HCT116 (cell line): ENCODE measurements around the gene TMEM164. TPM values are rescaled to one million over a fixed set of nuclear protein-coding genes. Genes with fewer than 3 reads are reported as not detected.

Source experiments
- ATAC-seq: fragments of 200-7000 bp; cut with Tn5 transposase; 2 replicates; pipeline ENCODE4 v1.9.1; 2020; ENCODE audit warnings: mild to moderate bottlenecking, moderate library complexity
- BruUV-seq: library from RNA; stranded (reverse); fragments of 400-500 nt; replicated peaks from 2 replicates; lab custom pipeline; 2021; lab: Mats Ljungman, UMichigan
- CTCF ChIA-PET: fragments of 300-600 bp; sonication (Branson Sonifier 250); formaldehyde crosslinking; loops from one replicate; lab custom pipeline; 2021; ENCODE audit warnings: antibody characterized with exemption; lab: Charles Lee
- POLR2A ChIA-PET: fragments of 300-600, 350-600 bp; sonication (Branson Sonifier 250); formaldehyde crosslinking; loops from one replicate; lab custom pipeline; 2021; ENCODE audit warnings: antibody characterized with exemption; lab: Charles Lee
- RAD21 ChIA-PET, 2 experiments: fragments of 300-600 bp; sonication (Branson Sonifier 250); formaldehyde crosslinking; loops; one replicate each; lab custom pipeline; 2023; ENCODE audit warnings: low total read pairs in 2 of 2; ENCODE audit not compliant: uncharacterized antibody in 2 of 2, unreplicated experiment in 2 of 2, low non-redundant PET in 1 of 2; lab: Charles Lee
- DNase-seq: peaks from one replicate; pipeline ENCODE4 v3.0.0-alpha.2; 2010; ENCODE audit warnings: low read depth, low spot score
- H2AFZ ChIP-seq: fragments of 200-600 bp; shearing (Covaris generic), sonication (generic); 2 replicates; pipeline ENCODE4 v1.6.1; 2017; ENCODE audit warnings: low read depth, mixed run types, mixed read lengths, antibody characterized with exemption, low read length; ENCODE audit not compliant: poor library complexity, severe bottlenecking
- H3K27ac ChIP-seq: 2 replicates; pipeline ENCODE4 v1.5.1; 2012; ENCODE audit warnings: low read depth, low read length
- H3K27me3 ChIP-seq: fragments of 200-600 bp; sonication (generic); 2 replicates; pipeline ENCODE4 v1.6.1; 2016; ENCODE audit warnings: mixed run types, low read length, mixed read lengths; ENCODE audit not compliant: insufficient read depth
- H3K36me3 ChIP-seq, 2 experiments: fragments of 200-500 bp in 1 of 2; fragments of 200-600 bp in 1 of 2; sonication (Bioruptor generic) in 1 of 2; sonication (generic) in 1 of 2; 2 replicates each; pipeline versions ENCODE4 v1.5.1 to v1.6.1; 2014 to 2016; ENCODE audit warnings: low read length in 2 of 2, inconsistent platforms in 1 of 2, mixed read lengths in 1 of 2, mixed run types in 1 of 2; ENCODE audit not compliant: insufficient read depth in 2 of 2, control insufficient read depth in 1 of 2
- H3K4me1 ChIP-seq, 2 experiments: fragments of 200-600 bp in 1 of 2; sonication (generic) in 1 of 2; 2 replicates each; pipeline versions ENCODE4 v1.5.1 to v1.6.1; 2012 to 2017; ENCODE audit warnings: low read length in 2 of 2, inconsistent platforms in 1 of 2, mild to moderate bottlenecking in 1 of 2, mixed read lengths in 1 of 2, mixed run types in 1 of 2, moderate library complexity in 1 of 2; ENCODE audit not compliant: insufficient read depth in 2 of 2, control insufficient read depth in 1 of 2
- H3K4me2 ChIP-seq: fragments of 200-600 bp; sonication (generic); 2 replicates; pipeline ENCODE4 v1.6.1; 2017; ENCODE audit warnings: mixed run types, low read length, mixed read lengths
- H3K4me3 ChIP-seq, 2 experiments: fragments of 200-600 bp in 1 of 2; sonication (generic) in 1 of 2; replicated peaks in 1 of 2; 2 replicates each; pipeline ENCODE4 v1.5.1; 2011 to 2016; ENCODE audit warnings: low read length in 2 of 2, control low read depth in 1 of 2, low read depth in 1 of 2, mild to moderate bottlenecking in 1 of 2, mixed read lengths in 1 of 2, mixed run types in 1 of 2
- H3K79me2 ChIP-seq: fragments of 200-600 bp; sonication (generic); 2 replicates; pipeline ENCODE4 v1.6.1; 2017; ENCODE audit warnings: mild to moderate bottlenecking, mixed run types, low read length, moderate library complexity, mixed read lengths; ENCODE audit not compliant: insufficient read depth
- H3K9ac ChIP-seq: fragments of 200-600 bp; sonication (generic); 2 replicates; pipeline ENCODE4 v1.6.1; 2016; ENCODE audit warnings: low read length, mixed read lengths
- H3K9me2 ChIP-seq: fragments of 200-600 bp; sonication (generic), shearing (Covaris generic); 2 replicates; pipeline ENCODE4 v1.6.1; 2017; ENCODE audit warnings: mixed run types, mild to moderate bottlenecking, moderate library complexity; ENCODE audit not compliant: insufficient read depth
- H3K9me3 ChIP-seq, 2 experiments: fragments of 200-500 bp in 1 of 2; fragments of 200-600 bp in 1 of 2; sonication (Bioruptor generic) in 1 of 2; sonication (generic) in 1 of 2; 2 replicates each; pipeline ENCODE4 v1.6.1; 2014 to 2017; ENCODE audit warnings: low read length in 2 of 2, mixed read lengths in 2 of 2, inconsistent platforms in 1 of 2, low read depth in 1 of 2, mild to moderate bottlenecking in 1 of 2, mixed run types in 1 of 2, moderate library complexity in 1 of 2; ENCODE audit not compliant: control insufficient read depth in 1 of 2, insufficient read depth in 1 of 2
- H4K20me1 ChIP-seq: fragments of 200-600 bp; sonication (generic), shearing (Covaris generic); 2 replicates; pipeline ENCODE4 v1.6.1; 2017; ENCODE audit warnings: mixed run types, mild to moderate bottlenecking, moderate library complexity; ENCODE audit not compliant: insufficient read depth
- ELF1 ChIP-seq: IDR thresholded peaks from 2 replicates; pipeline ENCODE4 v1.6.1; 2012; ENCODE audit warnings: low read depth, borderline replicate concordance
- EZH2 ChIP-seq: fragments of 200-600 bp; sonication (generic); IDR thresholded peaks from 2 replicates; pipeline ENCODE4 v1.6.1; 2017; ENCODE audit warnings: antibody characterized with exemption, mixed run types
- RAD21 ChIP-seq: IDR thresholded peaks from 2 replicates; pipeline ENCODE4 v1.6.1; 2012; ENCODE audit warnings: low read depth, mild to moderate bottlenecking
- ZBTB33 ChIP-seq: IDR thresholded peaks from 2 replicates; pipeline ENCODE4 v1.6.1; 2011; ENCODE audit warnings: mild to moderate bottlenecking, low read length, moderate library complexity; ENCODE audit not compliant: insufficient replicate concordance; ENCODE audit errors: extremely low read depth
- intact Hi-C: fragments of 100-400 bp; cut with micrococcal nuclease; formaldehyde crosslinking; loops from 2 replicates; pipeline ENCODE4 v1.10.0; 2022
- total RNA-seq: library from RNA; stranded (reverse); gene quantifications from one replicate; pipeline ENCODE4 v1.2.1, GENCODE V29; 2021; ENCODE audit not compliant: unreplicated experiment
- TF ChIP-seq, protein P1 (sequence below), 3 experiments: fragments of 200-600 bp in 1 of 3; sonication (generic) in 1 of 3; IDR thresholded peaks in 2 of 3; conservative IDR thresholded peaks in 1 of 3; 2 replicates each; pipeline ENCODE4 v1.5.1; 2012 to 2017; ENCODE audit warnings: low read depth in 2 of 3, low read length in 2 of 3, antibody characterized with exemption in 1 of 3, borderline replicate concordance in 1 of 3, control low read depth in 1 of 3, mild to moderate bottlenecking in 1 of 3, mixed read lengths in 1 of 3, mixed run types in 1 of 3, moderate library complexity in 1 of 3; ENCODE audit not compliant: insufficient read depth in 1 of 3
- TF ChIP-seq, protein P2 (sequence below): IDR thresholded peaks from 2 replicates; pipeline ENCODE4 v1.6.1; 2012

Gene TMEM164
- total RNA-seq, 1 experiment from 2014 or later: 18.7 TPM

DNA sequence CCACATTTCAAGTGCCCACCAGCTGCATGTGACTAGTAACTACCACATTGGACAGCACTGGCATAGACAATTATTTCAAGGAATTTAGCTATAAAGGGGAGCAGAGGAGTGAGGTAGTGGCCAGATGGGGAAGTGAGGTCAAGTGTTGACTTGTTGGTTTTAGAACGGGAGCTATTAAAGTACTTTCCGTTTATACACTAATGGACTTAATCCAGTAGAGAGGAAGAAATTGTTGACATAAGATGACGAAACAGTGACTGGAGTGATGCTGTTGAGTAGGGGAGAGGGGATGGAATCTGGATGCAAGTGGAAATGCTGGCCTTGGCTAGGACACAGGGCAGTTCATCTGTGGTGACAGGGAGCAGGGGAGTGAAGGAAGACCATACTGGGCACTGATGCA, 160.6 kb downstream of the TMEM164 start (continued):
- no peak for TF ChIP-seq ZBTB33
- TF ChIP-seq EZH2: no peak
- TF ChIP-seq, protein P1, sequence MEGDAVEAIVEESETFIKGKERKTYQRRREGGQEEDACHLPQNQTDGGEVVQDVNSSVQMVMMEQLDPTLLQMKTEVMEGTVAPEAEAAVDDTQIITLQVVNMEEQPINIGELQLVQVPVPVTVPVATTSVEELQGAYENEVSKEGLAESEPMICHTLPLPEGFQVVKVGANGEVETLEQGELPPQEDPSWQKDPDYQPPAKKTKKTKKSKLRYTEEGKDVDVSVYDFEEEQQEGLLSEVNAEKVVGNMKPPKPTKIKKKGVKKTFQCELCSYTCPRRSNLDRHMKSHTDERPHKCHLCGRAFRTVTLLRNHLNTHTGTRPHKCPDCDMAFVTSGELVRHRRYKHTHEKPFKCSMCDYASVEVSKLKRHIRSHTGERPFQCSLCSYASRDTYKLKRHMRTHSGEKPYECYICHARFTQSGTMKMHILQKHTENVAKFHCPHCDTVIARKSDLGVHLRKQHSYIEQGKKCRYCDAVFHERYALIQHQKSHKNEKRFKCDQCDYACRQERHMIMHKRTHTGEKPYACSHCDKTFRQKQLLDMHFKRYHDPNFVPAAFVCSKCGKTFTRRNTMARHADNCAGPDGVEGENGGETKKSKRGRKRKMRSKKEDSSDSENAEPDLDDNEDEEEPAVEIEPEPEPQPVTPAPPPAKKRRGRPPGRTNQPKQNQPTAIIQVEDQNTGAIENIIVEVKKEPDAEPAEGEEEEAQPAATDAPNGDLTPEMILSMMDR (IDR thresholded peaks at IDR 0.05 in 2 of 3, conservative IDR thresholded peaks at IDR 0.05 in 1 of 3; ENCODE audit: borderline replicate concordance in 1 of 3, insufficient read depth in 1 of 3, low read depth in 2 of 3, low read length in 2 of 3): no peak

DNA sequence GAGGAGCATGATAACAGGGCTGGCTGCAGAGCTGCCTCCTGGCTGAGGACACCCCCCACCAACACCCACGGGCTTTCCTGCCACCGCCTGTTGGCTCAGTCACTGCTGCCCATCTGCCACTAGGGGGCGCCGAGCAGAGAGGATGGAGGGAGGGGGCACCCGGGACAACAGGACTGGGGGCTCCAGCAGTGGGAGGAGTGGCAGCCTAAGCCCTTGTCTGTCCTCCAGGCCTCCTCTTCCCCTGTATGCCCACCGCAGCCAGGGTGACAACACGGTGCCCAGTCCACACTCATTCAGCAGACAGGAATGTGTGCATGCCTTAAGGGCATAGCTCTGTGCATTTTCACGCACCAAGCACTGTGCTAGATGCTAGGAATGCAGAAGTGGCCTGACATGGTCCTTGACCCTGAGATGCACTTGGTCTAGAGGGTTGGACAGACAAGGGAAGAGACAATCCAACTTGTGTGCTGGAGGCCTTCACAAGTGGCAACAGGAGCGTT, 165.1 kb downstream of the TMEM164 start:
- Histone ChIP-seq H3K9ac (no peak overlapping the region), H3K4me3 (no peak overlapping the region), H3K36me3 (no peaks in the 10 kb centered on the region), H3K9me2 (no peaks in the 10 kb centered on the region), H3K27ac (no peak overlapping the region), H3K4me2 (no peak overlapping the region), H2AFZ (no peak overlapping the region), H3K4me1 (peaks cover 0 to 9% of the 10 kb centered on the region in 2 experiments; a peak in 1 of 4 replicates), H3K27me3 (no peaks in the 10 kb centered on the region)
- ChIA-PET POLR2A (no interaction called here), CTCF (interaction anchor here (0.7 to 2.2 kb wide), 8 partner anchors 9 to 244 kb away, joined by 3 to 8 read pairs (median 4); no protein-coding TSS in a partner anchor), RAD21 (no interaction called here)
- ATAC-seq (peak; percentile 86), DNase-seq (no peak)
- intact Hi-C loops: no loop called here
- TF ChIP-seq ELF1 (no peak), RAD21 (peak; percentile 44)
- TF ChIP-seq, protein P2, sequence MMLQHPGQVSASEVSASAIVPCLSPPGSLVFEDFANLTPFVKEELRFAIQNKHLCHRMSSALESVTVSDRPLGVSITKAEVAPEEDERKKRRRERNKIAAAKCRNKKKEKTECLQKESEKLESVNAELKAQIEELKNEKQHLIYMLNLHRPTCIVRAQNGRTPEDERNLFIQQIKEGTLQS: no peak
- TF ChIP-seq, protein P1 (IDR thresholded peaks at IDR 0.05 in 2 of 3, conservative IDR thresholded peaks at IDR 0.05 in 1 of 3; ENCODE audit: borderline replicate concordance in 1 of 3, insufficient read depth in 1 of 3, low read depth in 2 of 3, low read length in 2 of 3): peak; percentile 24 to 71 (median 68); a peak in 5 of 6 replicates
- TF ChIP-seq, all 23 proteins: peak for 2
- Histone ChIP-seq H3K79me2 (no peaks in the 10 kb centered on the region), H4K20me1 (no peaks in the 10 kb centered on the region), H3K9me3 (no peaks in the 10 kb centered on the region)
- BruUV-seq: no TSS peak
